ENCODE measurements around the gene TRIM67.

TRIM67 gene

DNA sequence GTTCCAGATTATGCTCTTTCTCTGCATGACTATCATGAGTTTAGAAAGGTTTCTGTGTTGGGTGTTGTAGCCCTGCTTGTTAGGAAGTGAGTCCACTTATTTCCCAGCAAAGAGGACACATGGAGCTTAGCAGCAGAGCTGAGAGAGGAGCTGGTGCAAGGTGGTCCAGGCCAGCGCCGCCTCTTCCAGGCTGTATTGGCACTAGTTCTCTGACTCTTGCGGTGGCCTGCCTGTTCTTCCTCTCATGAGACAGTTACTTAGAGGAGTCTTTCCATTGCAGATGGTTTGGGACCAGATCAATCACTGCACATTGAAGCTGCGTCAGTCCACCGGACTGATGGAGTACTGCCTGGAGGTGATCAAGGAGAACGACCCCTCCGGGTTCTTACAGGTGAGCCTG lies 38.0 kb downstream of the TRIM67 start:
- Histone ChIP-seq H3K9me2 (replicated peaks; ENCODE audit: insufficient read depth, low read length) (no peaks in the 10 kb centered on the region), H3K36me3 (ENCODE audit: low read length) (no peaks in the 10 kb centered on the region), H3K27me3 (ENCODE audit: low read length) (no peaks in the 10 kb centered on the region), H3K9ac (ENCODE audit: low read length) (no peak overlapping the region), H3K9me3 (ENCODE audit: insufficient read depth, low read length) (no peaks in the 10 kb centered on the region), H3K4me2 (ENCODE audit: low read depth, low read length, poor library complexity, severe bottlenecking) (no peak overlapping the region), H2AFZ (ENCODE audit: low read depth, low read length, severe bottlenecking) (no peak overlapping the region), H3K4me3 (ENCODE audit: insufficient read depth, low read length, poor library complexity, severe bottlenecking) (no peak overlapping the region), H3K27ac (ENCODE audit: low read depth, low read length) (no peak overlapping the region), H3F3A (ENCODE audit: insufficient read depth) (no peaks in the 10 kb centered on the region), H4K20me1 (ENCODE audit: low read depth, low read length) (no peaks in the 10 kb centered on the region), H3K79me2 (ENCODE audit: insufficient read depth, low read length) (no peaks in the 10 kb centered on the region)
- TF ChIP-seq EZH2phosphoT487 (conservative IDR thresholded peaks at IDR 0.05; ENCODE audit: low read length), result no peak
- no peak for TF ChIP-seq CTCF (IDR thresholded peaks at IDR 0.05; ENCODE audit: insufficient read depth, low read length, poor library complexity, severe bottlenecking)

- H3K4me3 ChIP-seq (ENCODE audit: insufficient read depth, low read length, poor library complexity, severe bottlenecking), result no peak overlapping the region
- H3K27ac ChIP-seq (ENCODE audit: low read depth, low read length), result no peak overlapping the region
- H3K4me2 ChIP-seq (ENCODE audit: low read depth, low read length, poor library complexity, severe bottlenecking), result no peak overlapping the region
- H3K9me2 ChIP-seq (replicated peaks; ENCODE audit: insufficient read depth, low read length), result no peaks in the 10 kb centered on the region
- H4K20me1 ChIP-seq (ENCODE audit: low read depth, low read length), result no peaks in the 10 kb centered on the region
- TF ChIP-seq EZH2phosphoT487 (conservative IDR thresholded peaks at IDR 0.05; ENCODE audit: low read length), result no peak
- TF ChIP-seq CTCF (IDR thresholded peaks at IDR 0.05; ENCODE audit: insufficient read depth, low read length, poor library complexity, severe bottlenecking), result no peak
- H3K9ac ChIP-seq (ENCODE audit: low read length), result no peak overlapping the region
- no peaks in the 10 kb centered on the region for H3K9me3 ChIP-seq (ENCODE audit: insufficient read depth, low read length)
- no peaks in the 10 kb centered on the region for H3K79me2 ChIP-seq (ENCODE audit: insufficient read depth, low read length)
- H2AFZ ChIP-seq (ENCODE audit: low read depth, low read length, severe bottlenecking), result no peak overlapping the region
- no peaks in the 10 kb centered on the region for H3F3A ChIP-seq (ENCODE audit: insufficient read depth)
- H3K36me3 ChIP-seq (ENCODE audit: low read length), result no peaks in the 10 kb centered on the region
- H3K27me3 ChIP-seq (ENCODE audit: low read length), result no peaks in the 10 kb centered on the region
Measured at GRCh38 chr1:231200388-231201031, 38.7 kb downstream of the TRIM67 start.

DNA sequence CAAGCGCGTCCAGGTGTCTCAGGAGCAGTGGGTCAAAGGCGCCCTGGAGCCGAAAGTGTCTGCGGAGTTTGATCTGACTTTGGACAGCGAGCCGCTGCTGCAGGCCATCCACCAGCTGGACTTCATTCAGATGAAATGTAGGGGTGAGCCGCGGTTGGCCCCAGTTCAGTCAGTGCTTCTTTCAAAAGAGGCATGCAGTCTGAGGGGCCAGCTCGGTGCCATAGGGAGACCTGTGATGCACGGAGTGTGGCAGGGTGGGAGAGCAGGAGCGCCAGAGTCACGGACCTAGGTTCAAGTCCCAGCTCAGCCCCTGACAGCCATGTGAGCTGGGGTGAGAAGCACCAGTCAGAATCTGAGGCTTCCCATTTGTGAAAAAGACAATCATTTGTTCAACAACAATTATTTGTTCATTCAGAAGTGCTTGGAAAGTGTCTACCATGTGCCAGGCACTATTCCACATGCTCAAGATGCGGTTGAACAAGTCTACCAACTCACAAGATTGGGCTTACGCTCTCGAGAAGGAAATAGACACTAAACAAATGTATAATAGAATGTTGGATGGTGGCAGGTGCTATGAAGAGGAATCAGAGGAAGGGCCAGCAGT lies 39.6 kb downstream of the TRIM67 start:
- Histone ChIP-seq H3K4me2 (ENCODE audit: low read depth, low read length, poor library complexity, severe bottlenecking) (no peak overlapping the region), H3K79me2 (ENCODE audit: insufficient read depth, low read length) (no peaks in the 10 kb centered on the region), H3K9me2 (replicated peaks; ENCODE audit: insufficient read depth, low read length) (no peaks in the 10 kb centered on the region), H3K27me3 (ENCODE audit: low read length) (no peaks in the 10 kb centered on the region), H3K9ac (ENCODE audit: low read length) (no peak overlapping the region), H3K27ac (ENCODE audit: low read depth, low read length) (no peak overlapping the region), H3K9me3 (ENCODE audit: insufficient read depth, low read length) (no peaks in the 10 kb centered on the region), H4K20me1 (ENCODE audit: low read depth, low read length) (no peaks in the 10 kb centered on the region), H3K4me3 (ENCODE audit: insufficient read depth, low read length, poor library complexity, severe bottlenecking) (no peak overlapping the region), H3K36me3 (ENCODE audit: low read length) (no peaks in the 10 kb centered on the region), H2AFZ (ENCODE audit: low read depth, low read length, severe bottlenecking) (no peak overlapping the region), H3F3A (ENCODE audit: insufficient read depth) (no peaks in the 10 kb centered on the region)
- TF ChIP-seq CTCF (IDR thresholded peaks at IDR 0.05; ENCODE audit: insufficient read depth, low read length, poor library complexity, severe bottlenecking), result no peak
- TF ChIP-seq EZH2phosphoT487 (conservative IDR thresholded peaks at IDR 0.05; ENCODE audit: low read length), result no peak
